Sigmoid colon (tissue), 7 donors: ENCODE data around the gene ZNF578. TPM values are rescaled to one million over a fixed set of nuclear protein-coding genes. Genes with fewer than 3 reads are reported as not detected.
"Not testable (repeated sequence)": the region's sequence is repeated elsewhere in the genome, so short reads cannot be mapped to it uniquely, and the experiment has no call there.

Source experiments
- DNase-seq: peaks from one replicate; pipeline ENCODE4 v3.0.0-alpha.2; 2019
- H3K27ac ChIP-seq, 4 donors: fragments of 200-600 bp; sonication (generic); one replicate each; pipeline ENCODE4 v1.5.1; 2016 to 2019; ENCODE audit warnings: mild to moderate bottlenecking in 1 of 4
- H3K27me3 ChIP-seq, 3 donors: fragments of 200-600 bp; sonication (generic); one replicate each; pipeline ENCODE4 v1.5.1; 2019; ENCODE audit warnings: mild to moderate bottlenecking in 1 of 3
- H3K36me3 ChIP-seq, 4 donors: fragments of 200-600 bp; sonication (generic); one replicate each; pipeline ENCODE4 v1.5.1; 2016 to 2019
- H3K4me1 ChIP-seq, 4 donors: fragments of 200-600 bp; sonication (generic); one replicate each; pipeline ENCODE4 v1.5.1; 2017 to 2019
- H3K4me3 ChIP-seq, 4 donors: fragments of 200-600 bp; sonication (generic); one replicate each; pipeline ENCODE4 v1.5.1; 2017 to 2019; ENCODE audit warnings: mild to moderate bottlenecking in 2 of 4, moderate library complexity in 1 of 4
- H3K9me3 ChIP-seq, 4 donors: fragments of 200-600 bp in 3 of 4; sonication (generic) in 3 of 4; one replicate each; pipeline versions ENCODE4 v1.5.1 to v1.6.1; 2013 to 2019
- CTCF ChIP-seq, 4 experiments: fragments of 450-650 bp in 3 of 4; fragments of 200-600 bp in 1 of 4; IDR thresholded peaks; one replicate each; pipeline ENCODE4 v1.5.1; 2016 to 2019; ENCODE audit warnings: antibody characterized with exemption in 4 of 4, mild to moderate bottlenecking in 3 of 4, moderate library complexity in 2 of 4
- EP300 ChIP-seq, 4 donors: sonication (generic); formaldehyde crosslinking; IDR thresholded peaks; one replicate each; pipeline ENCODE4 v1.6.1; 2017; ENCODE audit warnings: antibody characterized with exemption in 4 of 4
- POLR2A ChIP-seq, 2 donors: fragments of 450-650 bp; IDR thresholded peaks; one replicate each; pipeline ENCODE4 v1.6.1; 2016; ENCODE audit warnings: antibody characterized with exemption in 2 of 2, mild to moderate bottlenecking in 2 of 2, moderate library complexity in 2 of 2
- POLR2AphosphoS5 ChIP-seq, 4 donors: sonication (generic); formaldehyde crosslinking; IDR thresholded peaks; one replicate each; pipeline ENCODE4 v1.6.1; 2017; ENCODE audit warnings: antibody characterized with exemption in 4 of 4
- WGBS, 2 donors: extraction: QIAGEN DNeasy Blood & Tissue Kit; methylation state at CpG; one replicate each; pipeline ENCODE4 v1.1.7; 2013; 5-methylcytosine and 5-hydroxymethylcytosine counted together
- intact Hi-C: fragments of 100-400 bp; cut with DNase I; formaldehyde crosslinking; loops from one replicate; pipeline ENCODE4 v1.15.1; 2023
- polyA plus RNA-seq, 3 donors: library from polyadenylated mRNA; stranded (reverse); fragments of 200-250 nt; gene quantifications; one replicate each; pipeline ENCODE4 v1.2.3, GENCODE V29; 2013
- total RNA-seq, 4 donors: library from RNA; depleted of rRNA; stranded (reverse); fragments of >200 nt; gene quantifications; one replicate each; pipeline ENCODE4 v1.1.0, GENCODE V29; 2016
- donor health status: healthy with polysubstance abuse.
- donor health status: Bipolar disorder and iron deficiency.
- donor health status: healthy.

ZNF578 gene
- total and polyA plus RNA-seq, 7 donors, result 1.1 to 2.5 (median 2.3) TPM; not detected in 2

- no peaks in the 10 kb centered on the region for H3K9me3 ChIP-seq
- no peaks in the 10 kb centered on the region for H3K27me3 ChIP-seq
- intact Hi-C loops, result no loop called here
- H3K36me3 ChIP-seq, result peaks cover 0 to 17% (median 2%) of the 10 kb centered on the region in 4 donors
- peak overlapping the region; percentile 75 to 87 (median 85) for H3K27ac ChIP-seq
- peaks cover 0 to 16% (median 6%) of the 10 kb centered on the region in 4 donors for H3K4me1 ChIP-seq
- peak in 3 of 4 donors; percentile 38 to 46 (median 41) for TF ChIP-seq POLR2AphosphoS5 (IDR thresholded peaks at IDR 0.05)
- TF ChIP-seq CTCF (IDR thresholded peaks at IDR 0.05), result peak in 2 of 4 experiments; percentile 8 to 19
- TF ChIP-seq EP300 (IDR thresholded peaks at IDR 0.05), result no peak
- 20 to 76% methylated on average over 50 of the region's 50 CpGs for WGBS, 2 donors
- DNase-seq, result peak; percentile 93
- H3K4me3 ChIP-seq, result peak overlapping the region; percentile 49 to 61 (median 58)
Observed at GRCh38 chr19:52535771-52536447, 82.6 kb downstream of the ZNF578 start.

GRCh38 chr19:52536448-52536800, 83.1 kb downstream of the ZNF578 start:
- TF ChIP-seq EP300 (IDR thresholded peaks at IDR 0.05) (no peak), POLR2A (IDR thresholded peaks at IDR 0.05) (no peak), CTCF (IDR thresholded peaks at IDR 0.05) (no peak), POLR2AphosphoS5 (IDR thresholded peaks at IDR 0.05) (no peak)
- peaks cover 0 to 16% (median 6%) of the 10 kb centered on the region in 4 donors for H3K4me1 ChIP-seq
- WGBS, 2 donors, result 27 to 74% methylated on average over 17 of the region's 17 CpGs
- no peaks in the 10 kb centered on the region for H3K27me3 ChIP-seq
- no peaks in the 10 kb centered on the region for H3K9me3 ChIP-seq
- H3K4me3 ChIP-seq, result peak overlapping the region; percentile 49 to 61 (median 58)
- H3K27ac ChIP-seq, result peak overlapping the region; percentile 75 to 87 (median 85)
- peaks cover 0 to 17% (median 2%) of the 10 kb centered on the region in 4 donors for H3K36me3 ChIP-seq
- intact Hi-C loops, result no loop called here
- no peak for DNase-seq

- H3K27ac ChIP-seq, intact Hi-C loops, H3K27me3 ChIP-seq, H3K4me3 ChIP-seq, DNase-seq, H3K9me3 ChIP-seq: not testable (repeated sequence)
- 71 to 86% methylated on average over 4 of the region's 4 CpGs for WGBS, 2 donors
- Histone ChIP-seq H3K4me1 (peaks cover 0 to 16% (median 6%) of the 10 kb centered on the region in 4 donors), H3K36me3 (peaks cover 0 to 15% (median 7%) of the 10 kb centered on the region in 4 donors)
Observed at GRCh38 chr19:52538815-52539214, 85.5 kb downstream of the ZNF578 start.

- peaks cover 0 to 33% (median 19%) of the 10 kb centered on the region in 4 donors for H3K36me3 ChIP-seq
- H3K9me3 ChIP-seq, H3K27ac ChIP-seq, DNase-seq, intact Hi-C loops, H3K4me1 ChIP-seq, H3K4me3 ChIP-seq, H3K27me3 ChIP-seq: not testable (repeated sequence)
- 98% methylated on average over 5 of the region's 5 CpGs for WGBS, 2 donors
Observed at GRCh38 chr19:52541176-52541575, 87.8 kb downstream of the ZNF578 start.

- Histone ChIP-seq H3K9me3 (peaks cover 0 to 6% (median 0%) of the 10 kb centered on the region in 4 donors), H3K36me3 (peaks cover 0 to 36% (median 19%) of the 10 kb centered on the region in 4 donors), H3K27me3 (no peaks in the 10 kb centered on the region), H3K27ac (no peak overlapping the region), H3K4me3 (no peak overlapping the region), H3K4me1 (peaks cover 0 to 4% (median 2%) of the 10 kb centered on the region in 4 donors)
- intact Hi-C loops, result no loop called here
- WGBS, 2 donors, result 94 to 95% methylated on average over 5 of the region's 5 CpGs
- no peak for TF ChIP-seq EP300 (IDR thresholded peaks at IDR 0.05)
- no peak for TF ChIP-seq POLR2A (IDR thresholded peaks at IDR 0.05)
- no peak for TF ChIP-seq CTCF (IDR thresholded peaks at IDR 0.05)
- no peak for TF ChIP-seq POLR2AphosphoS5 (IDR thresholded peaks at IDR 0.05)
- DNase-seq, result no peak
Observed at GRCh38 chr19:52541608-52542007, 88.3 kb downstream of the ZNF578 start.

- H3K4me1 ChIP-seq, H3K27ac ChIP-seq, intact Hi-C loops, H3K9me3 ChIP-seq, H3K27me3 ChIP-seq, DNase-seq, H3K4me3 ChIP-seq: not testable (repeated sequence)
- H3K36me3 ChIP-seq, result peaks cover 0 to 45% (median 20%) of the 10 kb centered on the region in 4 donors
- 86 to 87% methylated on average over 6 of the region's 6 CpGs for WGBS, 2 donors
Observed at GRCh38 chr19:52542541-52542940, 89.2 kb downstream of the ZNF578 start.
